ENCODE data around the gene SERTAD2.

- TF ChIP-seq CTCF (conservative IDR thresholded peaks at IDR 0.05), result no peak
- TF ChIP-seq ZFX (IDR thresholded peaks at IDR 0.05), result no peak
These were observed 51.8 kb downstream of the SERTAD2 start for GRCh38 chr2:64601785-64602391.

Data from C4-2B (cell line).